Adrenal gland (tissue), 12 donors: Measurements from ENCODE around the gene LRRC14B. TPM values are rescaled to one million over a fixed set of nuclear protein-coding genes. Genes with fewer than 3 reads are reported as not detected.
A peak's percentile ranks its signal among the peaks of the same experiment; 100 is the strongest.

Experiments
- DNase-seq, 7 donors: peaks; one replicate each; pipeline ENCODE4 v3.0.0-alpha.2; 2019 to 2020
- H3K27ac ChIP-seq, 5 donors: fragments of 200-600 bp; sonication (generic) in 4 of 5; 1 replicate in 3 of 5; 2 replicates in 2 of 5; pipeline versions ENCODE4 v1.5.1 to v1.8.0; 2016 to 2020; ENCODE audit warnings: mild to moderate bottlenecking in 1 of 5
- H3K27me3 ChIP-seq: fragments of 200-600 bp; 2 replicates; pipeline ENCODE4 v1.8.0; 2021
- H3K36me3 ChIP-seq, 2 donors: fragments of 200-600 bp; replicated peaks in 1 of 2; 1 replicate in 1 of 2; 2 replicates in 1 of 2; pipeline versions ENCODE4 v1.5.1 to v1.8.0; 2018 to 2022
- H3K4me1 ChIP-seq, 2 donors: fragments of 200-600 bp; replicated peaks in 1 of 2; 1 replicate in 1 of 2; 2 replicates in 1 of 2; pipeline versions ENCODE4 v1.5.1 to v1.8.0; 2018 to 2021
- H3K4me3 ChIP-seq, 4 donors: fragments of 200-600 bp; sonication (generic) in 3 of 4; one replicate each; pipeline ENCODE4 v1.5.1; 2016 to 2018
- H3K9me3 ChIP-seq, 3 donors: fragments of 200-600 bp; sonication (generic) in 1 of 3; replicated peaks in 1 of 3; 1 replicate in 2 of 3; 2 replicates in 1 of 3; pipeline versions ENCODE4 v1.5.1 to v1.8.0; 2016 to 2021
- POLR2A ChIP-seq, 2 donors: fragments of 450-650 bp; IDR thresholded peaks; one replicate each; pipeline ENCODE4 v1.6.1; 2017; ENCODE audit warnings: antibody characterized with exemption in 2 of 2, mild to moderate bottlenecking in 2 of 2, moderate library complexity in 1 of 2
- WGBS, 4 donors: extraction: QIAGEN DNeasy Blood & Tissue Kit in 2 of 4; methylation state at CpG; one replicate each; pipeline versions ENCODE4 v1.1.5 to v1.1.7; 2013 to 2017; 5-methylcytosine and 5-hydroxymethylcytosine counted together
- intact Hi-C, 2 donors: fragments of 100-400 bp; cut with DNase I; formaldehyde crosslinking; loops; one replicate each; pipeline versions ENCODE4 v1.14.1 to v1.15.0; 2022 to 2023
- polyA plus RNA-seq, 3 donors: library from polyadenylated mRNA; stranded (reverse); fragments of 200-250 nt in 2 of 3; fragments of 350-450 nt in 1 of 3; fragmentation: Illumina TruSeq in 1 of 3; extraction: RNeasy Lipid Tissue Mini Kit (QIAGEN cat#74804) in 1 of 3; gene quantifications; one replicate each; pipeline ENCODE4 v1.2.3, GENCODE V29; 2013 to 2014
- total RNA-seq, 9 donors: library from RNA; depleted of rRNA in 4 of 9; stranded (reverse); fragments of >200 nt in 4 of 9; fragments of 120-200 nt in 1 of 9; fragmentation: NEBNext Ultra II Directional in 1 of 9; extraction: Animal tissue kit (Norgen Biotek cat#: 25700) in 1 of 9; gene quantifications; one replicate each; pipeline versions ENCODE4 v1.1.0 to v1.2.4, GENCODE V29; 2013 to 2023
- TF ChIP-seq, protein P1 (sequence below), 6 experiments: fragments of 450-650 bp in 4 of 6; fragments of 200-600 bp in 2 of 6; sonication (generic) in 1 of 6; IDR thresholded peaks; 1 replicate in 5 of 6; 2 replicates in 1 of 6; pipeline versions ENCODE4 v1.5.1 to v1.8.0; 2016 to 2021; ENCODE audit warnings: antibody characterized with exemption in 6 of 6, mild to moderate bottlenecking in 2 of 6, moderate library complexity in 1 of 6
- donor health status: healthy with polysubstance abuse.
- donor health status: Bipolar disorder and iron deficiency.
- donor health status: DM: yes; HTN: yes; CAD: no.
- donor health status: DM: no; HTN: no; CAD: no.
- donor health status: DM: no; HTN: no; CAD: no.
- donor health status: DM: yes; HTN: yes; CAD: no.

LRRC14B gene
- total and polyA plus RNA-seq, 12 donors, result 0.11 TPM; not detected in 11

GRCh38 chr5:171801-172331 lies 19.4 kb upstream of the LRRC14B start:
- no peak overlapping the region for H3K4me3 ChIP-seq
- H3K27ac ChIP-seq, result no peak overlapping the region
- peak in 4 of 7 donors; percentile 7 to 46 (median 16) for DNase-seq
- H3K9me3 ChIP-seq, result no peaks in the 10 kb centered on the region
- no peak for TF ChIP-seq POLR2A (IDR thresholded peaks at IDR 0.05)
- TF ChIP-seq, protein P1, sequence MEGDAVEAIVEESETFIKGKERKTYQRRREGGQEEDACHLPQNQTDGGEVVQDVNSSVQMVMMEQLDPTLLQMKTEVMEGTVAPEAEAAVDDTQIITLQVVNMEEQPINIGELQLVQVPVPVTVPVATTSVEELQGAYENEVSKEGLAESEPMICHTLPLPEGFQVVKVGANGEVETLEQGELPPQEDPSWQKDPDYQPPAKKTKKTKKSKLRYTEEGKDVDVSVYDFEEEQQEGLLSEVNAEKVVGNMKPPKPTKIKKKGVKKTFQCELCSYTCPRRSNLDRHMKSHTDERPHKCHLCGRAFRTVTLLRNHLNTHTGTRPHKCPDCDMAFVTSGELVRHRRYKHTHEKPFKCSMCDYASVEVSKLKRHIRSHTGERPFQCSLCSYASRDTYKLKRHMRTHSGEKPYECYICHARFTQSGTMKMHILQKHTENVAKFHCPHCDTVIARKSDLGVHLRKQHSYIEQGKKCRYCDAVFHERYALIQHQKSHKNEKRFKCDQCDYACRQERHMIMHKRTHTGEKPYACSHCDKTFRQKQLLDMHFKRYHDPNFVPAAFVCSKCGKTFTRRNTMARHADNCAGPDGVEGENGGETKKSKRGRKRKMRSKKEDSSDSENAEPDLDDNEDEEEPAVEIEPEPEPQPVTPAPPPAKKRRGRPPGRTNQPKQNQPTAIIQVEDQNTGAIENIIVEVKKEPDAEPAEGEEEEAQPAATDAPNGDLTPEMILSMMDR (IDR thresholded peaks at IDR 0.05), result no peak
- WGBS, 4 donors, result 81 to 91% (median 87%) methylated on average over 14 to 23 of the region's 23 CpGs
- H3K27me3 ChIP-seq, result no peaks in the 10 kb centered on the region
- H3K36me3 ChIP-seq, result no peaks in the 10 kb centered on the region
- H3K4me1 ChIP-seq, result no peaks in the 10 kb centered on the region
- intact Hi-C loops, result no loop called here

DNA sequence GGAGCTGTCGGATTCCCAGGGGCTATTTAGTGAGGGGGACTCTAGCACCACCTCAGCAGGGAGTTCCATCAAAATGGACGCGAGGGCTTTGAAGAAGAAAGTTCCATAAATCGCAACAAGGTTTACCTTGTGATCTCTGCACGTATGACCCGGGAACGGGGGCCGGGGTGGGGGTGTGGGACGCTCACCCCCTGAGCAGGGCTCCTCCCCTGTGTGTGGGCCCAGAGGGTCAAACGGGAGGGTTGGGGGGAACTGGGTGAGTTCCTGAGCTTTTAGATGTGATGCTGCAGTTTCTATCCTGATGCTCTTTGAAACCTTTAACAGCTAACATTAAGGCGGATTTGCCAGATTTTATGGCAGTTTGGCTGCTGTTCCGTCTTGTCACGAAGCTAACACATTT lies 18.9 kb upstream of the LRRC14B start:
- 79 to 88% (median 85%) methylated on average over 12 to 13 of the region's 13 CpGs for WGBS, 4 donors

DNA sequence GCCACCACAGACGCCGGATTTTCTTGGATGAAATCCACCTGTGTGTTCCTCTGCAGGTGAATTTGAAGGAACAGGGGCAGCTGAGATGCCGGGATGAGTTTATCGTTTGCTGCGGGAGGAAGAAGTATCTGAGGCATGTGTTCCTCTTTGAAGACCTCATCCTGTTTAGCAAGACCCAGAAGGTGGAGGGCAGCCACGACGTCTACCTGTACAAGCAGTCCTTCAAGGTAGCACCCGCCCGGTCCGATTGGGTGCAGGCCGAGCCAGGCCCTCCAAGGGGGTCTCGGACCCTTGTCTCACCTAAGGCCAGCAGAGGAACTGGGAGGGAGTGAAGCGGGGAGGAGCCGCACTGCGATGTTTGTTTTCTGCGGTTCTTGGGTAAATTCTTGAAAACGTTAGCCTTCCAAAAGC lies 18.4 kb upstream of the LRRC14B start:
- Histone ChIP-seq H3K27me3 (no peaks in the 10 kb centered on the region), H3K9me3 (no peaks in the 10 kb centered on the region), H3K27ac (no peak overlapping the region), H3K4me3 (no peak overlapping the region), H3K4me1 (no peaks in the 10 kb centered on the region), H3K36me3 (no peaks in the 10 kb centered on the region)
- peak in 3 of 7 donors; percentile 4 to 16 (median 7) for DNase-seq
- intact Hi-C loops, result no loop called here
- 79 to 86% (median 82%) methylated on average over 17 of the region's 17 CpGs for WGBS, 4 donors
- no peak for TF ChIP-seq POLR2A (IDR thresholded peaks at IDR 0.05)
- TF ChIP-seq, protein P1 (IDR thresholded peaks at IDR 0.05), result no peak

More for the DNA sequence above, 18.9 kb upstream of the LRRC14B start:
- Histone ChIP-seq H3K36me3 (no peaks in the 10 kb centered on the region), H3K4me1 (no peaks in the 10 kb centered on the region), H3K4me3 (no peak overlapping the region), H3K27ac (no peak overlapping the region), H3K9me3 (no peaks in the 10 kb centered on the region), H3K27me3 (no peaks in the 10 kb centered on the region)
- TF ChIP-seq, protein P1 (IDR thresholded peaks at IDR 0.05), result no peak
- no peak for TF ChIP-seq POLR2A (IDR thresholded peaks at IDR 0.05)
- intact Hi-C loops, result no loop called here
- DNase-seq, result peak in 3 of 7 donors; percentile 6 to 29 (median 13)

DNA sequence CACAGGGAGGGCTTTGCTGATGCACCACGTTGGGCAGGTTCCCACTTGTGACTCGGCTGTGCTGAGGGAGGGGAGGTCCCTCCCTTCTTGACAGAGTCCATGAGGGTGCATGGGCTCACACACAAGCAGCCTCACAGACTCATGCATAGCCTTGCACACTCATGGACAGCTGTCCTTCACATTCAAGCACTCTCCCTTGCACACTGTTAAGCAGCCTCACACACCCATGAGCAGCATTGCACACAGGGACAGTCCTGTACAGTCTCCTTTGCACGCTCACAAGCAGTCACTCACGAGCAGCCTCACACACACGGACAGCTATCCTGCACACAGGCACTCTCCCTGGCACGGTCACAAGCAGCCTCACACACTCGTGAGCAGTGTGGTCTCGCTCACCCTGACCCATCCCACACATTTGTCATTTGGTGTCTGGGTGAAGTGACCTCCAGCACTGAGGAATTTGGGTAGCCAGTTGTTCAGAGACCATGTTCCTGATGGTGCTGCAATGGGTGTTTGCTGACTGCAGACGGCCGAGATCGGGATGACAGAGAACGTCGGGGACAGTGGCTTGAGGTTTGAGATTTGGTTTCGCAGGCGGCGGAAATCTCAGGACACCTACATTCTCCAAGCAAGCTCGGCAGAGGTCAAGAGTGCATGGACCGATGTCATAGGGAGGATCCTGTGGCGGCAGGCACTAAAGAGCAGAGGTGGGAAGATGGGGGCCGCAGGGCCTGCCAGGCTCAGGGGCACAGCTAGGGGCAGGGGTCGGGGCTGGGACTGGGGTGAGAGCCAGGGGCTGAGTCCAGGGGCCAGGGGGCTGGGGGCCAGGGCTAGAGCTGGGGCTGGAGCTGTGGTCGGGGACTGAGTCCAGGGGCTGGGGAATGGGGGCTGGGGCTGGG lies 17.7 kb upstream of the LRRC14B start:
- no peak for DNase-seq
- H3K4me1 ChIP-seq, result no peaks in the 10 kb centered on the region
- no peaks in the 10 kb centered on the region for H3K9me3 ChIP-seq
- H3K27ac ChIP-seq, result no peak overlapping the region
- 67 to 74% (median 72%) methylated on average over 12 to 22 of the region's 22 CpGs for WGBS, 4 donors
- no peak overlapping the region for H3K4me3 ChIP-seq
- TF ChIP-seq, protein P1 (IDR thresholded peaks at IDR 0.05), result no peak
- TF ChIP-seq POLR2A (IDR thresholded peaks at IDR 0.05), result no peak
- no peaks in the 10 kb centered on the region for H3K27me3 ChIP-seq
- H3K36me3 ChIP-seq, result no peaks in the 10 kb centered on the region
- intact Hi-C loops, result no loop called here
